GM18511 (cell line): ENCODE measurements around the gene FRAT1.
"Not testable (repeated sequence)": the region's sequence is repeated elsewhere in the genome, so short reads cannot be mapped to it uniquely, and the experiment has no call there.

Experiments used
- ATAC-seq: cut with Tn5 transposase; IDR thresholded peaks from one replicate; pipeline ENCODE4 v1.9.1; 2021; ENCODE audit warnings: mild to moderate bottlenecking, moderate library complexity; ENCODE audit not compliant: unreplicated experiment

The FRAT1 gene

DNA sequence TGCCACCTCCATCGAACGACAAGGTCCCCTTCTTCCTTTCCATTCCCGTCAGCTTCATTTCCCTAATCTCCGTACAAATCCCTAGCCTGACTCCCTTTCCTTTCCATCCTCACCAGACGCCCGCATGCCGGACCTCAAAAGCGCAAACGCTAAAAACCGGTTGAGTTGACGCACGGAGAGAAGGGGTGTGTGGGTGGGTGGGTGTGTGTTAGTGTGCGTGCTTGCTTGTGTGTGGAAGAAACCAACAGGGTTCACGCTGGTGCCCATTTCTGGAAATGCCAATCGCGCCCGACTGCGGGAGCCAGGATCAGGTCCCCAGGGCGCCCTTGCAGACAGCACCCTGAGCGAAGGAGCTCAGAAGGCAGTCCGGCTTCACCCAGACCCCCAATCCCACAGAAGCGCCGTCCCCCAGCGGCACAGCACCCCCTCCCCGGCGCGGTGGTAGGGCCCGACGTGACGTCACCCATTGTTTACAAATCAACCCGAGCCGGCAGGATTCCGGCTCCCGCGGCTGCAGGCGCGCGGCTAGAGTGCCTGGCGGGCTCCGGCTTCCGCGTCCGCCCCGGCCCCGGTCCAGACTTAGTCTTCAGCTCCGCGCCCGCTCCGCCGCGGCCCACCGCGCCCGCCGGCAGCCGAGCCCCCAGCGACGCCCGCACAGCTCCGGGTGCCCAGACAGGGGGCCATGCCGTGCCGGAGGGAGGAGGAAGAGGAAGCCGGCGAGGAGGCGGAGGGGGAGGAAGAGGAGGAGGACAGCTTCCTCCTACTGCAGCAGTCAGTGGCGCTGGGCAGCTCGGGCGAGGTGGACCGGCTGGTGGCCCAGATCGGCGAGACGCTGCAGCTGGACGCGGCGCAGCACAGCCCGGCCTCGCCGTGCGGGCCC lies at the start of gene FRAT1:
Gene FRAT1, plus strand, starts transcription at position 500 of the 880 bp plus-strand sequence. Its CDS starts 183 bp downstream, at position 683.
- ATAC-seq: peak; percentile 81

- ATAC-seq: no peak
Measured at GRCh38 chr10:97270523-97271154, 48.4 kb upstream of the FRAT1 start.

GRCh38 chr10:97273700-97274099 lies 45.4 kb upstream of the FRAT1 start:
- no peak for ATAC-seq

- no peak for ATAC-seq
Measured at GRCh38 chr10:97274828-97275227, 44.2 kb upstream of the FRAT1 start.

DNA sequence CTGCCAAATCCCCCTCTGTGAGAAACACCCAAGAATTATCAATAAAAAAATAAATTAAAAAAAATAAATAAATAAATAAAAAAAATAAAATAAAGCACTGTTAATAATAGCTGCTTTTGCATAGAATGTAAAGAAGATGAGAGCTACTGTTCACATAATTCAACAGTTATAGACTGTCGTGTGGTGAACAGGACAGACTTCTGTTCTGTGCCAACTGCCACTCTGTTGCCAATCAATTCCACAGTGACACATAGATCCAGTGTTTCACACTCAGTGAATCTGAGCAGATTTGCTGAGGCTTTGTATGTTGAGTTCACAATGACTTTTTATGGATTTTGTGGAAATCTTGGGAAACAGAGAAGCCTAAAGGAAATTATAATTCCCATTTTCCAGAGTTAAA lies 41.5 kb upstream of the FRAT1 start:
- ATAC-seq: no peak

DNA sequence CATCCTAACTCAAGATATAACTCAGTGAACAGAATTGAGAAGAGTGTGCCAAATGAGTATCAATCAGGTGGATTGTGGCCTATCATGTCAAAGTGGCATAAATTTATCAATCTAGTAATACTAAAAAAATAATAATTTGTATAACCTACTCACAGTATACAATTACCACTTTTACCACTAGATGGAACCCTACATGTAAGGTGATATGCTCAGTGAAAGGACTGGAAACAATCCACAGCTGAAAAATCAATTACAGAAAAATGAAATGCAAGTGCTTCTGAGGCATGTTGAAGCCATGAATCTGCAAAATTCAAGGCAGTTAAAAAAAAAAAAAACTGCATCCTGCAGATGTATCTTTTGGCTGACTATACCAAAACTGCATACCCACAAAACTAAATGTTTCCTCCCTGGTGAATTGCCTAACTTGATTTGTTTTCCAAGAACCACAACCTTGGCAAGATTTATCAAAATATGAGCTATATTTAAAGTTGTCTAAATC lies 40.5 kb upstream of the FRAT1 start:
- no peak for ATAC-seq

DNA sequence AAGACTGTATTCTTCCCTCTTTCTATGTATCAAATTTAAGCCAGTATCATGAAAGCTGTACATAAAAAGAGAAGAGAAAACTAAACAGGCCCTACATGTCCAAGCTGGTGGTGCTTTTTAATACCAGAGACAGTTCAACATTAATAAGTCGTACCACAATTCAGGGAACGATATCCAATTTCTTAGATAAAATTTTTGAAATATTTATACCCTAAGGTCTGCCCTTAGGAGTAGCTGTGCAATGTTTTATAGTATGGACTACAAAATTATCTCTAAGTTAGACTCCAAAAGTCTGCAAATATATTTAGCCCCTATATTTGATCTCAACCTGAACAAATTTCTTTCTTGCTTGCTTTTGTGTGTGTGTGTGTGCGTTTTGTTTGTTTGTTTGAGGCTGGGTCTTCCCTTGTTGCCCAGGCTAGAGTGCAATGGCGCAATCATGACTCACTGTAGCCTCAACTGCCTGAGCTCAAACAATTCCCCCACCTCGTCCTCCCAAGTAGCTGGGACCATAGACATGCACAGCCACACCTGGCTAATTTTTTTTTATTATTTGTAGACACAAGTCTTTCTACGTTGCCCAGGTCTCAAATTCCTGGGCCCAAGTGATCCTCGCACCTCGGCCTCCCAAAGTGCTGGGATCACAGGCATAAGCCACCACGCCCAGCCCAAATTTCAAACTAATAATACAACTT lies 39.8 kb upstream of the FRAT1 start:
- ATAC-seq: no peak

GRCh38 chr10:97280783-97281182 lies 38.3 kb upstream of the FRAT1 start:
- ATAC-seq: no peak

- not testable (repeated sequence) for ATAC-seq
Measured at GRCh38 chr10:97290076-97290475, 29.0 kb upstream of the FRAT1 start.

GRCh38 chr10:97290576-97291356 lies 28.3 kb upstream of the FRAT1 start:
- not testable (repeated sequence) for ATAC-seq

GRCh38 chr10:97291357-97292096 lies 27.5 kb upstream of the FRAT1 start:
- peak; percentile 4 for ATAC-seq

- ATAC-seq: peak; percentile 98
Measured at GRCh38 chr10:97292097-97292861, 26.8 kb upstream of the FRAT1 start, which contains the start of gene ARHGAP19. TSS of gene ARHGAP19 (minus strand) at chr10:97292637. CDS start at chr10:97292627, 10 bp downstream.

- no peak for ATAC-seq
Measured at GRCh38 chr10:97292862-97293198, 26.2 kb upstream of the FRAT1 start.

DNA sequence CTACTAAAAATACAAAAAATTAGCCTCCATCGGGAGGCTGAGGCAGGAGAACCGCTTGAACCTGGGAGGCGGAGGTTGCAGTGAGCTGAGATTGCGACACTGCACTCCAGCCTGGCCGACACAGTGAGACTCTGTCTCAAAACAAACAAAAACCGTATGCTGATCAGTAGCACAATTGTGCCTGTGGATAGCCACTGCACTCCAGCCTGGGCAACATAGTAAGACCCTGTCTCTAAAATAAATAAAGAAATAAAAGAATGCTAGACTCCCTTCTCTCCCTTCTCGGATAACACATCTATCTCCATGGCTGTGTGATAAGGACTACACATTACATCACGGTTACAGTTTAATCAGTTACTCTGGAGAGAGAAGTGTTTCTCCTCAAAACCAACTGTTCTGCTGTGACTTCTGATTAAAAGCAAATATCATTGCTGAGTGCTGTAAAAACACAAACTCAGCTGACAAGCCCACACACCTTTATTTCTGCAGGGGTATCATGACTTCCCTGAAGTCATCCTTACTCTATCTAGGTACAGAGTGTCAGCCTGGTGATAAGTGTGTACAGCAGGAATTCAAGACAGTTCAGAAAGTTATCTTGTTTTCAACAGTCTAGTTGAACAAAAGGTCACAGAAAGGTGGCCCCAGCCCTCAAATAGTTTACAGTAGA lies 21.4 kb upstream of the FRAT1 start:
- no peak for ATAC-seq

DNA sequence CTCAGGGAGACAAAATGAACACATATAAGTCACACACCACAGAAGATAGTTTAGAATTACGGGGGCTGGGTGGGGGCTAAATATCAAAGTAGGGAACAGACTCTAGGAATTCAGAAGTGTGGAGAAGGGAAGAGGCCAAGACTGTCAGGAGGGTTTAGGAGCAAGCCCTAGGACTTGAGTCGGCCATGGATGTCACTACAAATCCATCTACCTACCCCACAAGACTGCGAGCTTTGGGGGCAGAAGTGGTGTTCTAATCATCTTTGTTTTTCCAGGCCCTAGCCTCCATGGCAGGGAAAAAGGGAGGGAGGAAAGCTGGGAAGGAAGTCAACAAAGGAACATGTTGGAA lies 20.9 kb upstream of the FRAT1 start:
- ATAC-seq: no peak

GRCh38 chr10:97300980-97301379 lies 18.1 kb upstream of the FRAT1 start:
- ATAC-seq: no peak

DNA sequence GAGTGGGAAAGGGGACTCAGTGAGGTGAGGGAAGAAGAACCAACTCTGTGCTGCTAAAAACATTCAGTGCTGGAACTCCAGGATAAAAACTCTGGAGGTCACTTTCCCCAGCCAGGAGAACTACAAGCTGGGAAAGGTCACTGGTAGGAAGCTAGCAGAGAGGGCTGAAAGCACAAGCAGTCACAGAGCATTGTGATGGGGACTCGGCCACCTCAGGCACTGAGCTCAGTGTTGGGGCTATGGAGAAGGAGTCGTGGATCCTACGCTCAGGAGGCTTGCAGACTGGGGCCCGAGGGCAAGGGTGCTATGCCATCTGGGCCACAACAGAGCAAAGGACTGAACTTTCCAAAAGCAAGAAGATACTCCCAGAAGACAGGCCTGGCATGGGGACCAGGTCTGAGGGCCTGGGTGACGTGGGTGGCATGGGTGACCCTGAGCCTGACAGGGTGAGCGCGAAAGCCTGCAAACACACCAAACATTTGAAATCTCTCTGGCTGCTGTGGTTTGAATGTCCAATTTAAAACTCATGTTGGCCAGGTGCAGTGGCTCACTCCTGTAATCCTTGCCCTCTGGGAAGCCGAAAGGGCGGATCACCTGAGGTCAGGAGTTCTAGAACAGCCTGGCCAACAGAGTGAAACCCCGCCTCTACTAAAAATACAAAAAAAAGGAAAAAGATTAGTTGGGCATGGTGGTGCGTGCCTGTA lies 16.8 kb upstream of the FRAT1 start:
- no peak for ATAC-seq

- ATAC-seq: no peak
Measured at GRCh38 chr10:97307441-97307840, 11.6 kb upstream of the FRAT1 start.
